Natural killer cell (primary cell): ENCODE results near the gene FLT1. TPM values are rescaled to one million over a fixed set of nuclear protein-coding genes. Genes with fewer than 3 reads are reported as not detected.

ENCODE experiments used
- ATAC-seq, 3 donors: fragments of 150-1000 bp in 2 of 3; fragments of 200-7000 bp in 1 of 3; cut with Tn5 transposase; 1 replicate in 1 of 3; 2 replicates in 2 of 3; pipeline ENCODE4 v1.10.0; 2021; ENCODE audit warnings: mild to moderate bottlenecking in 2 of 3, moderate library complexity in 2 of 3
- DNase-seq, 2 donors: peaks; one replicate each; pipeline versions ENCODE4 v3.0.0 to v3.0.0-alpha.2; 2013 to 2021; ENCODE audit warnings: mixed read lengths in 1 of 2
- H3K27ac ChIP-seq: one replicate; pipeline ENCODE4 v1.5.1; 2013; ENCODE audit warnings: mild to moderate bottlenecking, low read length
- H3K27me3 ChIP-seq: one replicate; pipeline ENCODE4 v1.6.1; 2013; ENCODE audit warnings: low read length; ENCODE audit not compliant: control insufficient read depth, insufficient read depth
- H3K36me3 ChIP-seq: one replicate; pipeline ENCODE4 v1.6.1; 2013; ENCODE audit warnings: low read length; ENCODE audit not compliant: control insufficient read depth, insufficient read depth
- H3K4me1 ChIP-seq: one replicate; pipeline ENCODE4 v1.6.1; 2013; ENCODE audit warnings: low read length; ENCODE audit not compliant: control insufficient read depth, insufficient read depth
- H3K4me3 ChIP-seq: one replicate; pipeline ENCODE4 v1.5.1; 2013; ENCODE audit warnings: low read length
- H3K9me3 ChIP-seq: one replicate; pipeline ENCODE4 v1.6.1; 2013; ENCODE audit warnings: low read length; ENCODE audit not compliant: control insufficient read depth, insufficient read depth
- H3K27ac Mint-ChIP-seq, 2 donors: one replicate each; pipeline ENCODE4 v1.8.0; 2022; ENCODE audit warnings: mild to moderate bottlenecking in 2 of 2, mixed read lengths in 2 of 2, moderate library complexity in 1 of 2
- H3K27me3 Mint-ChIP-seq, 2 donors: one replicate each; pipeline ENCODE4 v1.8.0; 2022; ENCODE audit warnings: low read depth in 2 of 2, mixed read lengths in 2 of 2
- H3K36me3 Mint-ChIP-seq: one replicate; pipeline ENCODE4 v1.8.0; 2022; ENCODE audit warnings: mixed read lengths
- H3K4me1 Mint-ChIP-seq, 2 donors: one replicate each; pipeline ENCODE4 v1.8.0; 2022; ENCODE audit warnings: mixed read lengths in 2 of 2
- H3K4me3 Mint-ChIP-seq: one replicate; pipeline ENCODE4 v1.8.0; 2022; ENCODE audit warnings: mild to moderate bottlenecking, moderate library complexity, mixed read lengths
- H3K9me3 Mint-ChIP-seq, 2 donors: one replicate each; pipeline ENCODE4 v1.8.0; 2022; ENCODE audit warnings: mixed read lengths in 2 of 2
- WGBS: methylation state at CpG from one replicate; pipeline ENCODE4 v1.1.7; 2013; ENCODE audit warnings: missing lambda C conversion rate; ENCODE audit not compliant: insufficient coverage; 5-methylcytosine and 5-hydroxymethylcytosine counted together
- intact Hi-C: fragments of 100-400 bp; cut with micrococcal nuclease; formaldehyde crosslinking; loops from one replicate; pipeline ENCODE4 v1.14.2; 2022
- total RNA-seq, 4 donors: library from RNA; stranded (reverse); fragments of 120-200 nt in 1 of 4; gene quantifications; one replicate each; pipeline versions ENCODE4 v1.2.3 to v1.2.4, GENCODE V29; 2013 to 2022
- TF ChIP-seq, protein P1 (sequence below): fragments of 200-600 bp; IDR thresholded peaks from one replicate; pipeline ENCODE4 v1.8.0; 2022; ENCODE audit warnings: antibody characterized with exemption

The FLT1 gene
- total RNA-seq, 3 donors from 2014 or later (not counting 1 experiment from before 2014, with no cell fraction given): 0.05 to 0.43 (median 0.07) TPM

DNA sequence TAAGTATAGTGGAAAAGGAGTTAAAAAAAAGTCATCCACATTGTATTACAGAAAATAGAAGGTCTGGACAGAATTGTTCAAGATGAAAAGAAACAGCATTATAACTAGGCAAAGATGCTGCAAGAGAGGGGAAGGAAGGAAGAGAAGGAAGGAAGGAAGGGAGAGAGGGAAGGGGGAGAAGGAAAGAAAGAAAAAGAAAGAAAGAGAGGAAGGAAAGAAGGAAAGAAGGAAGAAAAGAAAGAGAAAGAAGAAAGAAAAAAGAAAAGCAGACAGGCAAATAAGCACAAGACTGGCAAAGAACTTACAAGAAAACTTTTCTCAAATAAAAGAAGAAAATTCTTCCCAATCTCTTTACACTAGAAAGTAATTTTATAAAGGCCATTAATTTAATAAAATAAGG is 15.1 kb upstream of the FLT1 start:
- H3K4me1 ChIP-seq: no peaks in the 10 kb centered on the region
- H3K9me3 ChIP-seq: no peaks in the 10 kb centered on the region
- Mint-ChIP-seq H3K4me3 (no peak overlapping the region), H3K27me3 (peaks cover 8 to 10% of the 10 kb centered on the region in 2 donors), H3K27ac (no peak overlapping the region), H3K36me3 (no peaks in the 10 kb centered on the region), H3K4me1 (no peaks in the 10 kb centered on the region), H3K9me3 (no peaks in the 10 kb centered on the region)
- H3K27me3 ChIP-seq: no peaks in the 10 kb centered on the region
- intact Hi-C loops: no loop called here
- ATAC-seq: no peak
- TF ChIP-seq, protein P1, sequence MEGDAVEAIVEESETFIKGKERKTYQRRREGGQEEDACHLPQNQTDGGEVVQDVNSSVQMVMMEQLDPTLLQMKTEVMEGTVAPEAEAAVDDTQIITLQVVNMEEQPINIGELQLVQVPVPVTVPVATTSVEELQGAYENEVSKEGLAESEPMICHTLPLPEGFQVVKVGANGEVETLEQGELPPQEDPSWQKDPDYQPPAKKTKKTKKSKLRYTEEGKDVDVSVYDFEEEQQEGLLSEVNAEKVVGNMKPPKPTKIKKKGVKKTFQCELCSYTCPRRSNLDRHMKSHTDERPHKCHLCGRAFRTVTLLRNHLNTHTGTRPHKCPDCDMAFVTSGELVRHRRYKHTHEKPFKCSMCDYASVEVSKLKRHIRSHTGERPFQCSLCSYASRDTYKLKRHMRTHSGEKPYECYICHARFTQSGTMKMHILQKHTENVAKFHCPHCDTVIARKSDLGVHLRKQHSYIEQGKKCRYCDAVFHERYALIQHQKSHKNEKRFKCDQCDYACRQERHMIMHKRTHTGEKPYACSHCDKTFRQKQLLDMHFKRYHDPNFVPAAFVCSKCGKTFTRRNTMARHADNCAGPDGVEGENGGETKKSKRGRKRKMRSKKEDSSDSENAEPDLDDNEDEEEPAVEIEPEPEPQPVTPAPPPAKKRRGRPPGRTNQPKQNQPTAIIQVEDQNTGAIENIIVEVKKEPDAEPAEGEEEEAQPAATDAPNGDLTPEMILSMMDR: no peak
- H3K36me3 ChIP-seq: no peaks in the 10 kb centered on the region
- H3K4me3 ChIP-seq: no peak overlapping the region
- DNase-seq: no peak
- no peak overlapping the region for H3K27ac ChIP-seq

GRCh38 chr13:28505543-28506135 is 10.7 kb upstream of the FLT1 start:
- intact Hi-C loops: no loop called here
- Mint-ChIP-seq H3K4me3 (no peak overlapping the region), H3K36me3 (no peaks in the 10 kb centered on the region), H3K9me3 (no peaks in the 10 kb centered on the region), H3K27me3 (peaks cover 3 to 19% of the 10 kb centered on the region in 2 donors), H3K4me1 (no peaks in the 10 kb centered on the region), H3K27ac (no peak overlapping the region)
- Histone ChIP-seq H3K4me1 (no peaks in the 10 kb centered on the region), H3K27me3 (no peaks in the 10 kb centered on the region), H3K4me3 (no peak overlapping the region), H3K27ac (no peak overlapping the region), H3K36me3 (no peaks in the 10 kb centered on the region), H3K9me3 (no peaks in the 10 kb centered on the region)
- ATAC-seq (no peak), DNase-seq (peak in 1 of 2 donors; percentile 53)
- WGBS: 21% methylated on average over 6 of the region's 7 CpGs
- TF ChIP-seq, protein P1: no peak

GRCh38 chr13:28503182-28503967 is 8.4 kb upstream of the FLT1 start:
- Histone ChIP-seq H3K27me3 (no peaks in the 10 kb centered on the region), H3K9me3 (no peaks in the 10 kb centered on the region), H3K4me3 (no peak overlapping the region), H3K36me3 (no peaks in the 10 kb centered on the region), H3K27ac (no peak overlapping the region), H3K4me1 (no peaks in the 10 kb centered on the region)
- peaks cover 12 to 25% of the 10 kb centered on the region in 2 donors for H3K27me3 Mint-ChIP-seq
- TF ChIP-seq, protein P1: no peak
- no peaks in the 10 kb centered on the region for H3K4me1 Mint-ChIP-seq
- no peak for ATAC-seq
- H3K27ac Mint-ChIP-seq: no peak overlapping the region
- intact Hi-C loops: no loop called here
- no peak for DNase-seq
- H3K9me3 Mint-ChIP-seq: no peaks in the 10 kb centered on the region
- H3K36me3 Mint-ChIP-seq: no peaks in the 10 kb centered on the region
- no peak overlapping the region for H3K4me3 Mint-ChIP-seq
- 76% methylated on average over 6 of the region's 6 CpGs for WGBS
